NCI-H128 (cell line): ENCODE measurements around the gene DENND1C.

Experiments
- DNase-seq: peaks from one replicate; lab custom pipeline; 2025; ENCODE audit not compliant: unreplicated experiment; lab: John Stamatoyannopoulos, UW

The DENND1C gene

DNA sequence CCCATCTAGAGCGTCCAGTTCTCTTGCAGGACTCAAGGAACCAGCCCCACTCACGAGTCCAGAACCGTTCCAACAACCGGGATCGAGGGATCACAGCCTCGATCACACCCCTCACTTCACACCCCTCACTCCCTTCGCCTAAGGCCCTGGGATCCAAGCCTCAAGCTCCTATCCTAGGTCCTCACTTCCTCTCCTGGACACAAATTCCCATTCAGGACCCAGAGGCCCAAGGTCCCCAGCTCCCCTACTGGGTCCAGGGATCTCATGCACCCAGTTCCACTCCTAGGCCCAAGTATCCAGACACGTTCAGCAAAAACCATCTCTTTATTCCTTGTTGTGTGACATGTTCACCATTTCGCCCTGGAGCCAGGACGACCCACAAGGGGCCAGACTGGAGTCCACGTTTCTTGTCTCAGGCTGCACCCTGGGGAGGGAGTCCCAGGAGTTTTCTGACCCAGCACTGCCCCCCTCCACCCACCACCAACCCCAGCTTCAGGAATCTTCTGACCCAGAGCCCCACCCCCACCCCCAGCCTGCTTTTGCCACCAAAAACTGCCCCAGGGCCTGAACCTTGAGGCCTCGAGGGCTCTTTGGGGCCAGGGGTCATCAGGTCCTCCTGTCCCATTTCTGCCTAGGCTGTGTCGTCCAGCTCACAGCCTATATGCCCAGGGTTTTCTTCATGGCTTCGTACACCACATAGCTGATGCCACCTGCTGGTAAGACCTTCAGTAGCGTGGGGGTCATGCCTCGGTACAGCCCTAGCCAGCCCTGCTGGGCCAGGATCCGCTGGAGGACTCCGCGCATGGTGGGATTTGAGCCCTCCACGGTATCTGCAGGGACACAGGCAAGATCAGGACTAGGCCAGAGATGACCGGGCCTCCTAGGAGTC lies 55.6 kb downstream of the DENND1C start:
- DNase-seq, result no peak

DNA sequence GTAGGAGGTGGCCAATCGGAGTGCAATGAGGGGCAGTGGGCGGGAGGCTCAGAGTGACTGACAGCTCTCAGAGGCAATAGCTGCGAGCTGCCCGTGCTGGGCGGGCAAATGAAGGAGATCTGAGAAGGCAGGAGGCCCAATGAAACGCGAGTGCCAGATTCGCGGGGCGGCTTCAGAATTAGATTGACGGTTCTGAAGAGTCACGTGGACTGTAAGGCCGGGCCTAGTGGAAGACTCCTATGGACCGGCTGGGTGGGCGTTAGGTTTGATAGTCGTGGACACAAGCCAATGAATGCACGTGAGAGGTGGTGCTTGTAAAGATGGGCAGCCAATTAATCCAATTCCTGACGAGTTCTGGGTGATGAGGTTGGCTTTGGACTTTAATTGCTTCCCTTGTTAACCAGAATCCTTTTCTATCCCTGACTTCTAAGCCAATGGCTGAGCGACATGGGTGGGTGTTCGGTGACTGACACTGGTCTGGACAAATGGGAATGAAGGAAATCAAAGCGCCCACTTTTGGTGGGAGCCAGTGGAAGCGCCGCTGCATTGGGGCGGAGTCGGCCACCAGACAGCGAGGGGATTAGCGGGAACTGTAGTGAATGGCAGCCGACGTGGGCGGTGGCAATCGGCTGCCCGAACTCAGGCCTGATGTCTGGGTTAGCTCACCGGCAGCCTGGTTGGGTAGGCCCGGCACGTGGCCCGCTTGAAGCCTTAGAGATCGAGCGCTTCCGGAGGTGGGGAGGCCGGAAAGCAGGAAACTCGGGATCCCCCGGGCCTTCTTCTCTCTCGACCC lies 56.5 kb downstream of the DENND1C start:
- peak; percentile 99 for DNase-seq

DNA sequence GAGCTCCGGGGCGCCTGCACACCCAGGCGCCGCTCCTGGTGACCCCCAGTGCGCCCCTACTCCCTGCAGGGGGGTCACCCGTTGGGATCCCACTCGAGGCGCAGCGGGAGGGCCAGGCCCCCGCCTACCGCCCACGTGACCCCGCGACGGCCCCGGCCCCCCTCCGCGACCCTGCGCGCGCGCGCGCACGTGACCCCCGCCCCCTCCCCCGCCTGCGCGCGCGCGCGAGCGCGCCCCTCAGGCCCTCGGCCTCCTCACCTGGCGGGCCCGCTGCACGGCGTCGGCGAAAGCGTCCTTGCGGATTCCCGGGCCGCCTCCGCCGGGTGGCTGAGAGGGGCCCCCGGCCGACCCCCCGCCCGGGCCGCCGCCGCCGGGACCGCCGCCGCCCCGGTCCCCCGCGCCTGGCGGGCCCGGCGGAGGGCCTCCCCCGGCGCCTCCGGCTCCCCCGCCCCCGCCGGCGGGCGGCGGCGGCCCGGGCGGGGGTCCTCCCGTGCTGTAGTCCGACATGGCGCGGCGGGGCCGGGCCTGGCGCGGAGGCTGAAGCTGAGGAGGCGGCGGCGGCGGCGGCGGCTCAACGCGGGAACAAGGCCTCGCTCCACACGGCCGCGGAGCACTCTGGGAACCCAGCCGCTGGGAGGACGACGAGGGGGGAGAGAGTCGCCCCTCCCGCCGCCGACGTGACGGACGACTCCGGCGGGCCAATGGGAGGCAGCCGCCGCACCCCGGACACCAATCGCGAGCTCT lies 57.2 kb downstream of the DENND1C start, which contains the start of gene KHSRP:
KHSRP (minus strand) TSS at position 617 of the 744 bp plus-strand sequence; CDS start at position 507, 110 bp downstream.
- DNase-seq, result no peak

DNA sequence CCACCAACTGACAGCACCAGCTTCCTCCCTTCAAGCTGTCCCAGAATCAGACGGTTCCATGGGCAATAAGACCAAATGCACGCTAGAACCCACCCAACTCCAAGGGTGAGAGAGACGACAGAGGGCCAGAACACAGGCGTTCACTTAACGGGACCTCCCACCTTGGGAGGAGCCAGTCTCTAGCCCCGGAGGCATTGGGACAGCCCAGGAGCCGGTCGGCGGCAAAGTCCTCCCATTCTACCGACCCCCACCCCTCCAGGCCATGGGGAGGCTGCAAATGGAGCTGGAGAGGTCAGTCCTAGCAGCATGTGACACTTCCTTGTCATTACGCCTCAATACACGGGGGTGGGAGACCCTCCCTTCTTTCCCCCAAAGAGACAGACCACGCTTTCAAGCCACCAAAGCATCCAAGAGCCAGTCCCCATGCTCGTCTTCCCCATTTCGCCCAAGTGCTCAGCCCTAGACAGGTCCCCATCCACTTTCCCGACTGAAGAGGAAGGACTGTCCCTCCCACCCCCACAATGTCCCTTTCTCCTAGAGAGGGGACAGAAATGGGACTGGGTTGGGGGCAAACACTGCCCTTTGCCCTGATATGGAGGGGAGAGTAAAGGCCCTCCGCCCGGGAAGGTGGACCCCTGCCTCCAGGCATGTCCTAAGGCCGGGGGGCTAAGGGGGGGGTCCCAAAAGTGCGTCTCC lies 57.9 kb downstream of the DENND1C start:
- DNase-seq, result no peak

DNA sequence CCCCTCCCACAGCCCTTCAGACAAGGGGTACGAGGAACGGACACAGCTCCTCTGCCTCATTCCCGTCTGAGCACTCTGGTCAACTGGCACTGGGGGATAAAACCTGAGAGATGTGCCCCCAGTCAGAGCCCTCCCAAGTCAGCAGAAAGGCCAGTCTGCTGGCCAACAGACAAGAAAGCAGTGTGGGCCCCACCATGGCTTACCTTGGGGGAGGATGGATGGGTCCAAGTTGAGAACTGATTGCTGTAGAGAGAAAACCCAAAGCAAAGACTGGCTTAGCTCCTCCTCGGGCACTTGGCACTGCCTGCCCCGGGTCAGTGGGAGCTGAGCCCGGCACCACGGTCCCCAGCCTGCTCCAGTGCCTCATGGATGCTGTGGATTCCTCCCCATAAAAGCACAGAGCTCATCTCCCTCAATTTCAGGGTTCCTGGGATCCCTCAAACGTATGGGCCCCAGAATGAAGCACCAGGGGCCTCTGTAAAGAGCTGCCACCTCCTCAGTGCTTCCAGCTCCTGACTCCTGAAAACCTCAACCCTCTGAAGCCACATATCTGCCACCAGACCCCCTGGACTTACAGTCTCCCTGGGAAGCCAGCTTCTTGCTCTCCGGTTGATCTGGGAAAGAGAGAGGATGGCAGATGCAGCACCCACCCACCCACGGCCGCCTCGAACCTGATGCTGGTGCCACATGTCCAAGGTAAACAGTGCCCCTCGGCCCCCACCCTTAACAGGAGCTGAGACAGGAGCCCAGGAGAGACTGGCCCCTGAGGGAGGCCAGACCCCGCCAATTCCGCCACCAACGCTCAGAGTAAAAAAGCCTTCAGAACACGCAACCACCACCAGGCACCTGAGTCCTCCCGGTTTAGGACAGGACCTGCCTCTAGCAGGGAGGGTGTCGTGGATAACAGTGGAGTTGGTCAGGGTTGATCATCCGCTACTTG lies 60.2 kb downstream of the DENND1C start:
- DNase-seq, result no peak

DNA sequence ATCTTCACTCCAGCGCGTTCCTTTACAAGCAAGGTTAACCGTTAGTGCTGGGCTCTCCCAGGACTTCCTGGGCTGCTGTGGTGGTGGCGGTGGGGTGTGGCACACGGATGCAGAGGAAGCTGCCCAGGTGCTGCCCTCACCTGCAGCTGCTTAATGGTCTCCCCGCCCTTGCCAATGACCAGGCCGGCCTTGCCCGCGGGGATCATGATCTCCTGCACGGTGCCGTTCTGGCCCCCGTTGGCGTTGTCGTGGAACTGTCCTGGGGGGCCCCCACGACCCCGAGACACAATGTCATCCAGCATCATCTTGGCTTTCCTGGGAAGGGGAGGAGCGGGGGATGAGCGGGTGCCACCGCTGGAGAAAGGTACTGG lies 63.0 kb downstream of the DENND1C start:
- no peak for DNase-seq

DNA sequence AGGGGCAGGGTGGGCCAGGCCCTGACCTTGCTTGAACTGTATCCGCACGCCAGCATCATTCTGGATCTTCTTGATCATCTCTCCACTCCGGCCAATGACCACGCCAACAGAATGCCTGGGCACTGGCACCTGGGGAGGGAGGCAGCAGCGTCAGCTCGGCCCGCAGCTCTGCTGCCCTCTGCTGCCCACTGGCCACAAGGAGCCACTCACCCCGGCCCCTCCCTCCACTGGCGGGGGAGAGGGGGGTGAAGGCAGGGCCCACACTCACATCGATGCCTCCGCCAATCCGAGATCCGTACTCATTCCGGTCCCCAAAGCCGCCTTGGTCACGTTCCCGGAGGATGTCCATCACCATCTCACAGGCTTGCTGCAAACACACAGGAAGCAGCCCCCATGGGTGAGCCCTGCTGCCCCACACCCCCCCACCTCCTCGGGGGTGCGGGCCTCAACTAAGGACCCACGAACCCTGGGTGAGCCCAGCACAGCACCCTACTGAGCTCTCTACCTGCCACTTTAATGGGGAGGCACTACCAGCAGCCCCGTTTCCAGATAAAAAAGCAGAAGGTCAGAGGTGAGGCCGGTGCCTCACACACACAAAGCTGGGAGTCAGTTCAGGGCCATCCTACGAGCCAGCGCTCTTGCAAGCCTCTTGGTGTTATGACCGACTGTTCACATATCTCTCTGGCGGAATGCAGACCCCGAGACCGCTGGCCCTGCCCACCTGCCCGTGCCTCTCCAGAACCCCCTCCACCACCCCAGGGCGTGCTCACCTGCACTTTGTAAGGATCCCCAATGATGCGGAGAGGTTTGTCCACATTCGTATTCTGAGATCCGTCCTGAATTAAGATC lies 63.6 kb downstream of the DENND1C start:
- no peak for DNase-seq
